NCI-H2196 treated with DMSO at 0.1 percent for 48 hours (cell line): ENCODE measurements around the gene CER1.

Experiments used
- DNase-seq: peaks from one replicate; lab custom pipeline; 2025; ENCODE audit not compliant: unreplicated experiment; lab: John Stamatoyannopoulos, UW

Gene CER1, protein sequence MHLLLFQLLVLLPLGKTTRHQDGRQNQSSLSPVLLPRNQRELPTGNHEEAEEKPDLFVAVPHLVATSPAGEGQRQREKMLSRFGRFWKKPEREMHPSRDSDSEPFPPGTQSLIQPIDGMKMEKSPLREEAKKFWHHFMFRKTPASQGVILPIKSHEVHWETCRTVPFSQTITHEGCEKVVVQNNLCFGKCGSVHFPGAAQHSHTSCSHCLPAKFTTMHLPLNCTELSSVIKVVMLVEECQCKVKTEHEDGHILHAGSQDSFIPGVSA

DNA sequence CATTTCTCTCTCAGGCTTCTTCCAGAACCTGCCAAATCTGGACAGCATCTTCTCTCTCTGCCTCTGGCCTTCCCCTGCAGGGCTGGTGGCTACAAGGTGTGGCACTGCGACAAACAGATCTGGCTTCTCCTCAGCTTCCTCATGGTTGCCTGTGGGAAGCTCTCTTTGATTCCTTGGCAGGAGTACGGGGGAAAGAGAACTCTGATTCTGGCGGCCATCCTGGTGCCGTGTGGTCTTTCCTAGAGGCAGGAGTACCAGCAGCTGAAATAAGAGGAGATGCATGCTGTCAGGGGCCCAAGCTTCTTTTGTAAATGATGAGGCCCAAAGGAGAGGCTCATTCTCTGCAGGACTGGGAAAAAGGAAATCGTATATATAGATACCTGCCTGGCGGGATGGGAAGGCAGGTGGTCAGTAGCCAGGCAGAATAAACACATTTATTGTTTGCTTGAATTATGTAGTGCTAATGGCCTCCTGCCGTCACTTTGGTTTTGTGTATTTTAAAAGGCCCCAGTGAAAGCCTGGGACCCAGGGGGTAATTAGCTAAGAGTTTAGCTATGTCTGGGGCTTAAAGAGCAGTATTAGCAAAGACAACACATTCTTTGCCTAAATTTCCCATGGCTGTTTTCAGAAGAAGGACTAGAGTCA, at the start of gene CER1:
Gene CER1 (minus strand): TSS at position 343 of the 645 bp plus-strand sequence. CDS start 61 bp downstream, at position 282.
- DNase-seq: no peak

- DNase-seq: no peak
These were observed 48.1 kb upstream of the CER1 start for GRCh38 chr9:14770592-14770991.

DNA sequence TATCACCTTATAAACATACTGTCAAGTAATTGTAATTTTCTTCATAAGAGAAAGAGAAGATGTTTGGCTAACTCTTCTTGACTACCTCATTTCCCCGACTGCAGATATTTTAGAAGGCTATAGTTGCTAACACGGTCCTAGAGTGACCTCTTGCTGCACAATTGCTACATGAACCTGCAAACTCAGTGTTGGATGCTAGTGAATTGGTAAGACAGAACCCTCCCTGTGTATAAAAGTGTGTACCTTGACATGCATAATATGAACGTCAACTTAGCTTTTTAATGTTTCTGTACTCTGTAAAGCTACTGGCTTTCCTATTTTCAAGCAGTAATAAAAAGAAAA, 46.7 kb upstream of the CER1 start:
- peak; percentile 24 for DNase-seq

GRCh38 chr9:14768405-14769229, 46.1 kb upstream of the CER1 start:
- peak; percentile 60 for DNase-seq

DNA sequence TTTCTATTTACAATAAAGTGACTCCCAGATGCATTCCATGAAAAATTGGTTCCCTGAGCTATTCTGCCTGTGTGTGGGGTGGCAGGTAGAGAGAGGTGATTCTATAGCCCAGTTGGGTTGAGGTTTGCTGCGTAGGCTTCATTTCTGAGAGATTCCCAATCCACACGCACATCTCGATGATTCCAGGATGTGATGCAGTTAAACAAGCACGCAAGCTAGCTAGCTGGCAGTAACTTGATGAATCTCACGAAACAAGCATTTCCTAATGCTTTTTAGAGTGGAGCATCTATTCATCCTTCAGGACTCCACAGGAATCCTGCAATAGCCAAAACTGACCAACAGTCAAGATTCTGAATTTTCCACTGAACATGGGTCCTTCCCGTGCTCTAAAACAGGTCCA, 43.8 kb upstream of the CER1 start:
- no peak for DNase-seq

DNA sequence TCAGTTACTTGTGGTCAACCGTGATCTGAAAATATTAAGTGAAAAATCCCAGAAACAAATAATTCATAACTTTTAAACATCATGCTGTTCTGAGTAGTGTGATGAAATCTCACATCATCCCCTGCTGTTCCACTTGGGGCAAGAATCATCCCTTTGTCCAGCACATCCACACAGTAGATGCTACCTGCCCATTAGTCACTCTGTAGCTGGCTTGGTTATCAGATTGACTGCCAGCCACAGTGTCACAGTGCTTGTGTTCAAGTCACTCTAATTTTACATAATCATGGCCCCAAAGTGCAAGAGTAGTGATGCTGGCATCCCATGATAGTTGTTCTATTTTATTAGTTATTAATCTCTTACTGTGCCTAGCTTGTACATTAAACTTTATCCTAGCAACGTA, 39.1 kb upstream of the CER1 start:
- no peak for DNase-seq

DNA sequence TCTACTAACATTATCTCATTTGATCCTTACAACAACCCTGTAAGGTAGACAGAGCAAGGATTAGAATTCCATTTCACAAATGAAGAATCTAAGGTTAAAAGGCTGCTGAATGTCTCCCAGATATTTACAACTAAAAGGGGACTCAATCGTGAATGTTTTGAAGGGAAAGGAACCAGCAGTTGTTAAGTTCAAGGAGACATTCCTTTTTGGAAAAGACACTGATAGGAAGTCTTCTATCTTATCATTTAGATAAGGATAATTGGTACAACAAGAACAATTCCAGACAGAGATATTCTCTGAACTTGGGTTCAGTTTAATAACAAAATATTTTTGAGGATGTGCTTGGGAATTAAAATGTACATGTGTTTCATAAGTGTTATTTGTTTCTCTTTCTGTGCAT, 37.5 kb upstream of the CER1 start:
- no peak for DNase-seq

- DNase-seq: no peak
These were observed 33.8 kb upstream of the CER1 start for GRCh38 chr9:14756291-14756690.

GRCh38 chr9:14752871-14753270, 30.3 kb upstream of the CER1 start:
- DNase-seq: no peak

DNA sequence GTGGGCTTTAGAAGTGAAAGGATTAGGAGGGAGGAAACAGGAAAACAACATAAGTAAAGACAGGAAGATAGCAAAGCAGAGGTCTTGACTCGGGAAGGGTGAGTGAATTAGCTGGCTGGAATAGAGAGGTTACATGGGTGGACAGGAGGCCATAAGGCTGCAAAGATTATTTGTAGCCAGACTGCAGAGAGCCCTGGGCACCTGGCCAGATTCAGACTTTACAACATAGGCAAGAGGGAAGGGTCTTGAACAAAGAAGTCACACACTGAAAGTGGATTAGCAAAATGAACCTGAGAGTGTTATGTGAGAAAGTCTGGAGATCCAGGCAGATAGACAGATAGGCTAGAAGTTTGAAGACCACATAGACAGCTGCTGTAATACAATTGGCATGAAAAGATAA, 29.7 kb upstream of the CER1 start:
- no peak for DNase-seq

- DNase-seq: no peak
These were observed 28.3 kb upstream of the CER1 start for GRCh38 chr9:14750821-14751220.

DNA sequence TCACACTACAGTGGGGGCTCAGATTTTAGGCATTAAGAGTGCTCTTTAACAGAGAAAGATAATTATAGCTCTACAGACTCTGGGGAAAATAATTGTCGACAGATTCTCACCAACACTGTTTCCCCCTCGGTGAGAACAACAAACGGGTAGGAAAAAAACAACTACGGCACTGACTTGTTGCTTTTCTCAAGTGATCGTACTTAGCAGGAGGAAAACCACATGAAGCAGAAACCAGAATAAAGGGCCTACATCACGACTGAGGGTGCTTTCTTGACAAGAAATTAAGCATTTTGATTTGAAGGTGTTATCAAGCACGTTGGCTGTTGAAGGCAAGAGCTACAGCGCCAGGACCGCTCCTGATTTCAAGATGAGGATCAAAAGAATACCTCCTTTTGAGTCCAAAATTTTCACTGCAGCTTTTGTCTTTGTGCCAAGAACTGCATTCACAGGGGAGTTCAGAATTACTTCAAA, 27.2 kb upstream of the CER1 start:
- no peak for DNase-seq

- DNase-seq: no peak
These were observed 25.8 kb upstream of the CER1 start for GRCh38 chr9:14748373-14748772.

GRCh38 chr9:14747111-14747510, 24.6 kb upstream of the CER1 start:
- no peak for DNase-seq

DNA sequence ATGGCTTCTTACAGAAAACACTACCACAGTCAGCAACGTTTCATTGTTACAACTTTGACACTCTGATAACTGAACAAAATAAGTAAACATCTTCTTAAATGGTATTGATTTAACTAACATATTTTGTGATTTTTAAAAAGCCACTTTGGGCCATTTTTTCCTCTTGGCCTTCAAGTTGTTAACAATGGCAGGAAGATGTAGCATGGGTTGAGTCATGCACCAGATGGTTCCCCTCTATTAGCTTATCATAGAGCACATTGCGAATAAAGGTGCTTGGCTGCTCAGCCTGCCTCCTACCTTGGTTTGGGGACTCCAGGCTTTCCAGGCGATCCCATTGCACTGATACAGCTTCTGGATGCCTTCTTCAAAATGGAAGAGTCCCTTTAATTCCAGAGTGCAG, 24.1 kb upstream of the CER1 start:
- no peak for DNase-seq

- DNase-seq: no peak
These were observed 22.2 kb upstream of the CER1 start for GRCh38 chr9:14744768-14745167.

DNA sequence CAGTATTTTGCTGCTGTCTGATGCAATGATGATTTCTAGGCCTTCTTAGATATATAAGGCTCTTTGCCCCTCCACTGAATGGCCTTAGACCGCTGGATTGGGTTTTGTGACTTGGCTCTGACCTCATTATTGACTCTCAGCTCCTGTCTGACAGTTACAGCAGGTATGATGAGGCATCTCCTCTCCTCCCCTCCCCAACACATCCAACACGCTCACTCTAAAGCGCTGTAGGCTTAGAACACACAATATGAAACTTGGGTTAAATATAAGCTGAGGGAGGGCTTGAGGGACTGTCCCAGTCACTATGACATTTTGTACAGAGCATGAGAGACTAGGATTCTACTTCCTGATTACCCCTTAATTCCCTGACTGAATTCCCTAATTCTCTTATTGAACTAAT, 18.8 kb upstream of the CER1 start:
- DNase-seq: no peak

DNA sequence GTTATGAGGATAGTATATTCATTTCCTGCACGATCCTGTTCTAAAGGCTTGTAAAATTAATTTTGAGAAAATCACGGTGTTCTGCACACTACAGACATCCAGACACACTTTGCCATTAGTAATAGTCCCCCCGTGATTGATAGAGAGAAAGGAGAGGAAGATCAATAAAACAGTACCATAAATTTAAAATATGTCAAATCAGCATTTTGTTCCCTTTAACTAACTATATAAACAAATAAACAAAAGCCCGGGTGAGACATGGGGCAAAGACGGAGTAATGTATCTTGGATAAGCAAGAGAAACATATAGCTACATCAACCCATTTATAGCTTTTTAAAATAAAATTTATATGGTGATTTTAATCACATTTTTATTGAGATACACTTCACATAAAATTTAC, 10.6 kb upstream of the CER1 start:
- no peak for DNase-seq

DNA sequence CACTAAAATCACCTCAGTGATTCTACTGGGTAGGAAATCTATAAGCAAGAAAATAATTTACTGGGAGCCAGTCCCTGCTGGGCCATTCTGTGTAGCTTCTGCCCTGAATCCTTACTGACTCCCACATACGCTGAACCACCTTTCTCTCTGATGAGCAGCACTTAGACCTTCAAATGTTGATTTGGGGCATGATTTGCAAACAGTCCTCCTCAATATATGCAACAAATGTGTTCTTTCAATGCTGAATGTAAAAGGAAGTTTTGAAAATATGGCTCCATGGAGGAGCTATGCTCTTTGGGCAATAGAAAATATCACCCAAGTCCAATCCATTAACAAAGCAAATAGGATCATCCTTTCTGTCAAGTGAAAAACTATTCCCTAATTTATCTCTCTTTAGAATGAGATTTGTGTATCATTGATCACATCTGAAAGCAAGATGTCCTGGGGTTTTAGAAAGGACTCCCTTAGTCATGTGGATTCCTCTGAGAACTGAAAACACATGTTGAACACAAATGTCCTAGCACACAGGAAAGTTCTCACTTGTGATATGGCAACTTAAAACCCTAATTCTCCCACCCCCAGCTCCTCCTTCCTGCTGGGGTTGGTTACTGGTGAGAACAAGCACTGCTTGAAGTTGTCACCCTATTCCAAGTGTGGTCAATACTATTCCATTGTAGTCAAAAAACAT, 8.9 kb upstream of the CER1 start:
- DNase-seq: no peak

GRCh38 chr9:14730461-14730898, 7.9 kb upstream of the CER1 start:
- DNase-seq: no peak

DNA sequence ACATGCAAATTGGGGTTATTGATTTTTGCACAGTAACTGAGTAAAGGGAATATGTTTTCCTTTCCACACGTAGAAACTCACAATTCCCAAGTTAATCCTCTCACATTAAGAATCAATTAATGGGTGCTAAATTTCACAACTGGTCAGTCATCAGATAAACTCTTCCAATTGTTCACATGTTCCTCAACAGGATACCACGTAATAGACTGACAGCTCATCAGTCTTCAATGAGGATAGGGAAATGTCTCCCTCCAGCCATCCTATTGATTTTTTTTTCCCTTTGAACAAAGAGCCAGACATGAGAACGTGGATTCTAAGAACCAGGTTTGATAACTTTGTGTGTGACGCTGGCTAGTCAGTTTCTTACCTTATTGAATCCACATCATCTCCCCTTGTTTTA, 768 bp upstream of the CER1 start:
- DNase-seq: no peak
